K562 (cell line): Measurements from ENCODE around the gene S100A10. TPM values are rescaled to one million over a fixed set of nuclear protein-coding genes. Genes with fewer than 3 reads are reported as not detected.

Experiments used
- ATAC-seq: fragments of 200-7000 bp; cut with Tn5 transposase; 3 replicates; pipeline ENCODE4 v1.9.1; 2020; ENCODE audit warnings: moderate library complexity
- BruUV-seq: library from RNA; stranded (reverse); fragments of 400-500 nt; replicated peaks from 2 replicates; lab custom pipeline; 2021; lab: Mats Ljungman, UMichigan
- CTCF ChIA-PET: fragments of 300-600 bp; formaldehyde crosslinking; extraction: SDS; loops from one replicate; lab custom pipeline; 2021; ENCODE audit warnings: low intra/inter-chr PET ratio; lab: Yijun Ruan, JAX
- POLR2A ChIA-PET: fragments of 300-600, 350-650 bp; sonication (Branson Sonifier 250); formaldehyde crosslinking; extraction: SDS; loops from one replicate; lab custom pipeline; 2021; ENCODE audit warnings: antibody characterized with exemption, inconsistent platforms; lab: Yijun Ruan, JAX
- DNase-seq, 4 experiments: peaks; one replicate each; pipeline versions ENCODE4 v3.0.0 to v3.0.0-alpha.2; 2011 to 2018; ENCODE audit warnings: low spot score in 3 of 4, mixed read lengths in 3 of 4; ENCODE audit errors: extremely low read depth in 1 of 4
- FAIRE-seq: peaks from 2 replicates; lab custom pipeline; 2011; peaks lifted over from hg19 to GRCh38; lab: Jason Lieb, UNC
- H2AFZ ChIP-seq: 2 replicates; pipeline ENCODE4 v1.6.0; 2011; ENCODE audit warnings: low read depth, low read length, control low read depth, inconsistent platforms
- H3K27ac ChIP-seq: fragments of 200-600 bp; 3 replicates; pipeline ENCODE4 v1.8.0; 2011; ENCODE audit warnings: low read depth, mild to moderate bottlenecking, control low read depth, inconsistent platforms, low read length, moderate library complexity, mixed read lengths; ENCODE audit errors: extremely low read depth
- H3K27me3 ChIP-seq, 2 experiments: fragments of 300-600 bp in 1 of 2; 2 replicates in 1 of 2; 3 replicates in 1 of 2; pipeline versions ENCODE4 v1.6.0 to v1.8.0; 2011; ENCODE audit warnings: inconsistent platforms in 2 of 2, low read length in 2 of 2, mild to moderate bottlenecking in 1 of 2, mixed read lengths in 1 of 2, moderate library complexity in 1 of 2; ENCODE audit not compliant: control insufficient read depth in 2 of 2, insufficient read depth in 2 of 2
- H3K36me3 ChIP-seq: fragments of 300-600 bp; 3 replicates; pipeline ENCODE4 v1.8.0; 2011; ENCODE audit warnings: mild to moderate bottlenecking, low read length, inconsistent platforms; ENCODE audit not compliant: control insufficient read depth, insufficient read depth
- H3K4me1 ChIP-seq, 2 experiments: fragments of 200-600 bp in 1 of 2; replicated peaks in 1 of 2; 2 replicates in 1 of 2; 3 replicates in 1 of 2; pipeline versions ENCODE4 v1.5.1 to v1.8.0; 2011; ENCODE audit warnings: inconsistent platforms in 2 of 2, low read length in 2 of 2, mild to moderate bottlenecking in 1 of 2, mixed read lengths in 1 of 2, moderate library complexity in 1 of 2; ENCODE audit not compliant: control insufficient read depth in 2 of 2, insufficient read depth in 2 of 2
- H3K4me2 ChIP-seq: 2 replicates; pipeline ENCODE4 v1.6.1; 2011; ENCODE audit warnings: low read length, control low read depth, inconsistent platforms, mixed read lengths; ENCODE audit not compliant: insufficient read depth
- H3K4me3 ChIP-seq: fragments of 200-600 bp; sonication (generic), shearing (Covaris generic); 2 replicates; pipeline ENCODE4 v1.5.1; 2016; ENCODE audit warnings: control low read depth, inconsistent platforms
- H3K79me2 ChIP-seq: fragments of 200-600 bp; 3 replicates; pipeline ENCODE4 v1.8.0; 2011; ENCODE audit warnings: low read length, inconsistent platforms; ENCODE audit not compliant: control insufficient read depth, insufficient read depth
- H3K9ac ChIP-seq, 2 experiments: 2 replicates each; pipeline versions ENCODE4 v1.6.0 to v1.6.1; 2011; ENCODE audit warnings: low read depth in 2 of 2, low read length in 2 of 2, control low read depth in 1 of 2, inconsistent platforms in 1 of 2, mild to moderate bottlenecking in 1 of 2, mixed read lengths in 1 of 2; ENCODE audit not compliant: insufficient read depth in 1 of 2
- H3K9me1 ChIP-seq: one replicate; pipeline ENCODE4 v1.6.0; 2011; ENCODE audit warnings: inconsistent platforms, mild to moderate bottlenecking, low read length, moderate library complexity; ENCODE audit not compliant: control insufficient read depth, insufficient read depth
- H3K9me3 ChIP-seq: replicated peaks from 2 replicates; pipeline ENCODE4 v1.5.1; 2011; ENCODE audit warnings: low read depth, low read length, inconsistent platforms; ENCODE audit not compliant: control insufficient read depth, insufficient read depth
- H4K20me1 ChIP-seq: replicated peaks from 2 replicates; pipeline ENCODE4 v1.6.1; 2011; ENCODE audit warnings: low read length, inconsistent platforms, mixed read lengths; ENCODE audit not compliant: control insufficient read depth, insufficient read depth
- ARID3A ChIP-seq: IDR thresholded peaks from 2 replicates; pipeline ENCODE4 v1.6.1; 2012; ENCODE audit warnings: low read depth, low read length, improper control_type of control experiment, borderline replicate concordance
- ATF7 ChIP-seq: fragments of 450-650 bp; IDR thresholded peaks from 2 replicates; pipeline ENCODE4 v1.7.1; 2014; ENCODE audit warnings: mild to moderate bottlenecking, moderate library complexity
- E2F1 ChIP-seq: sonication (generic); formaldehyde crosslinking; IDR thresholded peaks from 2 replicates; pipeline ENCODE4 v1.8.1; 2023; ENCODE audit warnings: mild to moderate bottlenecking, missing genetic modification reagents, moderate library complexity
- ESRRB ChIP-seq: fragments of 250-450 bp; sonication (Bioruptor Pico); IDR thresholded peaks from 2 replicates; pipeline ENCODE4 v1.5.0; 2020; ENCODE audit warnings: mild to moderate bottlenecking, moderate library complexity, borderline replicate concordance
- FOXJ3 ChIP-seq: sonication (generic); formaldehyde crosslinking; IDR thresholded peaks from 2 replicates; pipeline ENCODE4 v1.4.0; 2020; ENCODE audit warnings: mild to moderate bottlenecking, missing genetic modification reagents
- KLF1 ChIP-seq: fragments of 450-650 bp; IDR thresholded peaks from 2 replicates; pipeline ENCODE4 v1.6.1; 2016; ENCODE audit warnings: missing genetic modification characterization, missing compliant biosample characterization
- PHF8 ChIP-seq: fragments of 200-600 bp; sonication (generic); IDR thresholded peaks from 2 replicates; pipeline ENCODE4 v1.6.1; 2012; ENCODE audit warnings: mixed run types, mild to moderate bottlenecking, inconsistent platforms, low read length, moderate library complexity, borderline replicate concordance
- RCOR1 ChIP-seq, 2 experiments: IDR thresholded peaks; 2 replicates each; pipeline ENCODE4 v1.6.1; 2012; ENCODE audit warnings: low read depth in 2 of 2, low read length in 2 of 2, borderline replicate concordance in 1 of 2, improper control_type of control experiment in 1 of 2
- TFAM ChIP-seq: fragments of 250-450 bp; sonication (Bioruptor Pico); conservative IDR thresholded peaks from 2 replicates; pipeline ENCODE4 v1.5.0; 2021; ENCODE audit warnings: mild to moderate bottlenecking, moderate library complexity
- ZBTB33 ChIP-seq: sonication (generic); formaldehyde crosslinking; IDR thresholded peaks from 2 replicates; pipeline ENCODE4 v1.8.1; 2023; ENCODE audit warnings: mild to moderate bottlenecking, missing genetic modification reagents
- ZNF518B ChIP-seq: fragments of 250-450 bp; sonication (Bioruptor Pico); IDR thresholded peaks from 2 replicates; pipeline ENCODE4 v1.5.0; 2021; ENCODE audit warnings: mild to moderate bottlenecking, moderate library complexity
- WGBS: fragments of 100-300 bp; shearing (Covaris generic); methylation state at CpG from one replicate; pipeline ENCODE4 v1.1.6; 2016; ENCODE audit warnings: low coverage, mixed read lengths; ENCODE audit not compliant: insufficient coverage; ENCODE audit errors: missing lambda C conversion rate; 5-methylcytosine and 5-hydroxymethylcytosine counted together
- in situ Hi-C: fragments of 300-500 bp; cut with MboI; formaldehyde crosslinking; loops from 4 replicates; pipeline ENCODE4 v1.15.0; 2018; ENCODE audit warnings: inconsistent platforms, mixed read lengths
- intact Hi-C: fragments of 100-400 bp; cut with micrococcal nuclease; formaldehyde crosslinking; loops from 2 replicates; pipeline ENCODE4 v1.14.2; 2022
- polyA plus RNA-seq, 8 experiments: library from polyadenylated mRNA; depleted of rRNA in 4 of 8; stranded (reverse) in 5 of 8; unstranded in 3 of 8; fragments of >200 nt; fragmentation: Nextera tagmentation in 2 of 8; fragmentation: Illumina TruSeq in 1 of 8; extraction: Ambion mirVana in 2 of 8; extraction: Trizol in 1 of 8; gene quantifications; 2 replicates each; pipeline versions ENCODE4 v1.2.1 to v1.2.3, GENCODE V29; 2011 to 2014; ENCODE audit warnings: inconsistent platforms in 1 of 8, missing spikeins in 1 of 8
- total RNA-seq, 7 experiments: library from RNA; depleted of rRNA in 6 of 7; stranded (reverse); fragments of >200 nt in 6 of 7; fragmentation: Illumina TruSeq in 2 of 7; extraction: Trizol in 2 of 7; gene quantifications; 2 replicates each; pipeline versions ENCODE4 v1.2.1 to v1.2.3, GENCODE V29; 2011 to 2021; ENCODE audit warnings: low replicate concordance in 1 of 7
- TF ChIP-seq, protein P1 (sequence below): fragments of 250-450 bp; sonication (Bioruptor Pico); IDR thresholded peaks from 2 replicates; pipeline ENCODE4 v1.8.0; 2022; ENCODE audit warnings: moderate library complexity, mild to moderate bottlenecking, inconsistent platforms

Gene S100A10
- total and polyA plus RNA-seq, 9 of the 15 experiments (the other 6 are each of a cell fraction or from before 2014, with no cell fraction given) = 0.32 to 1.6 (median 0.50) TPM; not detected in 3

GRCh38 chr1:151975311-151976014 lies 18.2 kb downstream of the S100A10 start:
- H3K4me1 ChIP-seq = peaks cover 10 to 42% of the 10 kb centered on the region in 2 experiments; a peak in 4 of 5 replicates
- TF ChIP-seq E2F1 = no peak
- no peak for TF ChIP-seq RCOR1 (IDR thresholded peaks at IDR 0.05; ENCODE audit: borderline replicate concordance in 1 of 2, low read depth in 2 of 2, low read length in 2 of 2)
- no peak for TF ChIP-seq ATF7
- TF ChIP-seq TFAM (CRISPR knock-in tag) = no peak
- TF ChIP-seq ZBTB33 = no peak
- TF ChIP-seq, protein P1, sequence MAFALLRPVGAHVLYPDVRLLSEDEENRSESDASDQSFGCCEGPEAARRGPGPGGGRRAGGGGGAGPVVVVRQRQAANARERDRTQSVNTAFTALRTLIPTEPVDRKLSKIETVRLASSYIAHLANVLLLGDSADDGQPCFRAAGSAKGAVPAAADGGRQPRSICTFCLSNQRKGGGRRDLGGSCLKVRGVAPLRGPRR (CRISPR knock-in tag) = no peak
- no peak for TF ChIP-seq ARID3A
- TF ChIP-seq ZNF518B (CRISPR knock-in tag) = no peak
- TF ChIP-seq KLF1 = no peak
- TF ChIP-seq FOXJ3 (CRISPR knock-in tag) = no peak
- TF ChIP-seq PHF8 = no peak
- no peak for TF ChIP-seq ESRRB (CRISPR knock-in tag)

More at GRCh38 chr1:151975311-151976014, 18.2 kb downstream of the S100A10 start:
- Histone ChIP-seq H3K4me2 (no peak overlapping the region), H4K20me1 (no peaks in the 10 kb centered on the region), H3K36me3 (no peaks in the 10 kb centered on the region), H3K9me1 (no peaks in the 10 kb centered on the region), H3K27me3 (peaks cover under 1 to 3% of the 10 kb centered on the region in 2 experiments; a peak in 3 of 5 replicates), H3K4me3 (no peak overlapping the region), H2AFZ (no peak overlapping the region), H3K9ac (no peak overlapping the region), H3K79me2 (no peaks in the 10 kb centered on the region), H3K27ac (no peak overlapping the region), H3K9me3 (no peaks in the 10 kb centered on the region)
- ATAC-seq (no peak), FAIRE-seq (no peak), DNase-seq (no peak)
- ChIA-PET POLR2A (interaction anchor here (0.9 to 1.8 kb wide), 4 partner anchors 10 to 26 kb away, joined by 3 to 6 read pairs (median 4); no protein-coding TSS in a partner anchor), CTCF (no interaction called here)
- no TSS peak for BruUV-seq
- in situ Hi-C loops (no loop called here), intact Hi-C loops (no loop called here)
- WGBS = 24% methylated on average over 2 of the region's 2 CpGs
